Stimulated activated CD8-positive, alpha-beta memory T cell treated with anti-CD3 and anti-CD28 coated beads, Interleukin-4, amount 100 ng/mL, for 4 hours (primary cell): Measurements from ENCODE around the gene CALB2.

Experiments
- DNase-seq, 2 donors: peaks; one replicate each; pipeline ENCODE4 v3.0.0-alpha.2; 2020; ENCODE audit warnings: low read depth in 2 of 2, low spot score in 1 of 2

Gene CALB2

GRCh38 chr16:71387045-71387871, 28.7 kb downstream of the CALB2 start:
- DNase-seq = no peak

GRCh38 chr16:71389330-71389729, 30.8 kb downstream of the CALB2 start:
- no peak for DNase-seq

- no peak for DNase-seq
Measured at GRCh38 chr16:71396594-71396993, 38.1 kb downstream of the CALB2 start.

- DNase-seq = no peak
Measured at GRCh38 chr16:71399801-71400563, 41.5 kb downstream of the CALB2 start.

GRCh38 chr16:71402007-71402406, 43.5 kb downstream of the CALB2 start:
- DNase-seq = no peak

- no peak for DNase-seq
Measured at GRCh38 chr16:71402674-71403073, 44.2 kb downstream of the CALB2 start.

- no peak for DNase-seq
Measured at GRCh38 chr16:71404364-71404763, 45.8 kb downstream of the CALB2 start.

- no peak for DNase-seq
Measured at GRCh38 chr16:71406316-71406715, 47.8 kb downstream of the CALB2 start.

GRCh38 chr16:71406724-71407123, 48.2 kb downstream of the CALB2 start:
- DNase-seq = no peak

- no peak for DNase-seq
Measured at GRCh38 chr16:71407731-71408130, 49.2 kb downstream of the CALB2 start.

GRCh38 chr16:71408536-71408935, 50.0 kb downstream of the CALB2 start:
- no peak for DNase-seq

GRCh38 chr16:71409011-71409775, 50.7 kb downstream of the CALB2 start:
- DNase-seq = no peak

- no peak for DNase-seq
Measured at GRCh38 chr16:71410146-71410545, 51.6 kb downstream of the CALB2 start.

- DNase-seq = peak; percentile 24 to 46
Measured at GRCh38 chr16:71412270-71413160, 54.0 kb downstream of the CALB2 start.

- DNase-seq = no peak
Measured at GRCh38 chr16:71413341-71413740, 54.8 kb downstream of the CALB2 start.

GRCh38 chr16:71414038-71414437, 55.5 kb downstream of the CALB2 start:
- DNase-seq = no peak

GRCh38 chr16:71421911-71422310, 63.4 kb downstream of the CALB2 start:
- DNase-seq = no peak

GRCh38 chr16:71423016-71423415, 64.5 kb downstream of the CALB2 start:
- no peak for DNase-seq

- no peak for DNase-seq
Measured at GRCh38 chr16:71423865-71424264, 65.3 kb downstream of the CALB2 start.

GRCh38 chr16:71424626-71425025, 66.1 kb downstream of the CALB2 start:
- no peak for DNase-seq

GRCh38 chr16:71425746-71426068, 67.2 kb downstream of the CALB2 start:
- DNase-seq = no peak
